HepG2 (cell line): ENCODE measurements around the gene ODAD4. TPM values are rescaled to one million over a fixed set of nuclear protein-coding genes. Genes with fewer than 3 reads are reported as not detected.
A peak's percentile ranks its signal among the peaks of the same experiment; 100 is the strongest.
"Not testable (repeated sequence)": the region's sequence is repeated elsewhere in the genome, so short reads cannot be mapped to it uniquely, and the experiment has no call there.

ENCODE experiments used
- ATAC-seq: fragments of 200-7000 bp; cut with Tn5 transposase; 3 replicates; pipeline ENCODE4 v1.9.1; 2020; ENCODE audit warnings: mild to moderate bottlenecking, moderate library complexity
- BruUV-seq: library from RNA; stranded (reverse); fragments of 400-500 nt; replicated peaks from 2 replicates; lab custom pipeline; 2021; lab: Mats Ljungman, UMichigan
- CTCF ChIA-PET: fragments of 300-600 bp; formaldehyde crosslinking; extraction: SDS; loops from one replicate; lab custom pipeline; 2021; ENCODE audit warnings: low total read pairs, inconsistent platforms, low intra/inter-chr PET ratio; lab: Yijun Ruan, JAX
- POLR2A ChIA-PET: fragments of 350-600 bp; sonication (Branson Sonifier 250); formaldehyde crosslinking; loops from one replicate; lab custom pipeline; 2020; ENCODE audit warnings: antibody characterized with exemption, inconsistent platforms; lab: Yijun Ruan, JAX
- DNase-seq: peaks from one replicate; pipeline ENCODE4 v3.0.0-alpha.2; 2015; ENCODE audit warnings: low spot score
- FAIRE-seq: peaks from 3 replicates; lab custom pipeline; 2011; peaks lifted over from hg19 to GRCh38; lab: Jason Lieb, UNC
- H2AFZ ChIP-seq: one replicate; pipeline ENCODE4 v1.6.1; 2011; ENCODE audit warnings: low read length, inconsistent platforms
- H3K27ac ChIP-seq: fragments of 300-600 bp; 3 replicates; pipeline ENCODE4 v1.8.0; 2011; ENCODE audit warnings: mixed run types, mild to moderate bottlenecking, mixed read lengths, low read length, inconsistent platforms; ENCODE audit not compliant: insufficient read depth; ENCODE audit errors: extremely low read length
- H3K27me3 ChIP-seq, 2 experiments: fragments of 200-600 bp in 1 of 2; 2 replicates in 1 of 2; 3 replicates in 1 of 2; pipeline versions ENCODE4 v1.6.0 to v1.8.0; 2011; ENCODE audit warnings: low read length in 2 of 2, mild to moderate bottlenecking in 2 of 2, moderate library complexity in 2 of 2, inconsistent platforms in 1 of 2; ENCODE audit not compliant: insufficient read depth in 2 of 2, control insufficient read depth in 1 of 2
- H3K36me3 ChIP-seq, 2 experiments: fragments of 200-600 bp in 1 of 2; replicated peaks in 1 of 2; 2 replicates in 1 of 2; 3 replicates in 1 of 2; pipeline versions ENCODE4 v1.5.1 to v1.8.0; 2011; ENCODE audit warnings: low read length in 2 of 2, inconsistent platforms in 1 of 2; ENCODE audit not compliant: insufficient read depth in 2 of 2, control insufficient read depth in 1 of 2
- H3K4me1 ChIP-seq: 2 replicates; pipeline ENCODE4 v1.5.1; 2012; ENCODE audit warnings: low read length, inconsistent platforms; ENCODE audit not compliant: insufficient read depth
- H3K4me2 ChIP-seq: 2 replicates; pipeline ENCODE4 v1.6.0; 2011; ENCODE audit warnings: low read depth, low read length, inconsistent platforms
- H3K4me3 ChIP-seq, 3 experiments: fragments of 200-600 bp in 1 of 3; sonication (generic), shearing (Covaris generic) in 1 of 3; replicated peaks in 1 of 3; 2 replicates each; pipeline ENCODE4 v1.5.1; 2011 to 2016; ENCODE audit warnings: low read length in 3 of 3, inconsistent platforms in 2 of 3, low read depth in 2 of 3, mild to moderate bottlenecking in 2 of 3, control low read depth in 1 of 3, mixed read lengths in 1 of 3; ENCODE audit not compliant: insufficient read depth in 1 of 3
- H3K79me2 ChIP-seq: one replicate; pipeline ENCODE4 v1.6.1; 2011; ENCODE audit warnings: low read length, inconsistent platforms; ENCODE audit not compliant: insufficient read depth
- H3K9ac ChIP-seq: 2 replicates; pipeline ENCODE4 v1.6.0; 2011; ENCODE audit warnings: mild to moderate bottlenecking, low read depth, low read length, inconsistent platforms; ENCODE audit not compliant: insufficient read depth
- H3K9me3 ChIP-seq: 2 replicates; pipeline ENCODE4 v1.5.1; 2012; ENCODE audit warnings: mild to moderate bottlenecking, low read length
- H4K20me1 ChIP-seq: 2 replicates; pipeline ENCODE4 v1.6.0; 2011; ENCODE audit warnings: inconsistent platforms, mild to moderate bottlenecking, low read length, moderate library complexity; ENCODE audit not compliant: insufficient read depth
- ZBTB38 ChIP-seq: sonication (generic); formaldehyde crosslinking; IDR thresholded peaks from 2 replicates; pipeline ENCODE4 v1.5.1; 2020; ENCODE audit warnings: mild to moderate bottlenecking, missing genetic modification reagents
- whole genome bisulfite sequencing: methylation state at CpG from one replicate; pipeline ENCODE4 v1.1.6; 2017; ENCODE audit warnings: low lambda C conversion rate; 5-methylcytosine and 5-hydroxymethylcytosine counted together
- in situ Hi-C: cut with HindIII; loops from 2 replicates; pipeline ENCODE4 v1.10.0; 2017; ENCODE audit warnings: low pct_unique_long_range_greater_than_20kb; ENCODE audit not compliant: extremely low pct_ligation_motif_present
- intact Hi-C: fragments of 100-400 bp; cut with micrococcal nuclease; formaldehyde crosslinking; loops from one replicate; pipeline ENCODE4 v1.10.0; 2022; ENCODE audit not compliant: unreplicated experiment
- polyA plus RNA-seq, 8 experiments: library from polyadenylated mRNA; depleted of rRNA in 3 of 8; stranded (reverse) in 7 of 8; unstranded in 1 of 8; fragments of >200 nt; fragmentation: Illumina TruSeq in 4 of 8; extraction: Trizol in 4 of 8; gene quantifications; 2 replicates each; pipeline versions ENCODE4 v1.2.1 to v1.2.3, GENCODE V29; 2011 to 2016; ENCODE audit warnings: low read depth in 4 of 8, missing spikeins in 1 of 8, mixed read lengths in 1 of 8; ENCODE audit not compliant: insufficient read depth in 1 of 8
- total RNA-seq, 5 experiments: library from RNA; depleted of rRNA; stranded (reverse); fragments of >200 nt; fragmentation: Illumina TruSeq; extraction: Trizol; gene quantifications; 2 replicates each; pipeline ENCODE4 v1.2.3, GENCODE V29; 2016; ENCODE audit warnings: low read depth in 1 of 5

ODAD4 gene
- total and polyA plus RNA-seq, 2 of the 13 experiments (the other 11 are each of a cell fraction or from before 2014, with no cell fraction given) = 0.48 to 0.53 TPM

- Histone ChIP-seq H3K4me2 (peak overlapping the region; percentile 14; the same call in 1 of the 2 replicates), H3K4me1 (peaks cover 81% of the 10 kb centered on the region), H3K79me2 (peaks cover 91% of the 10 kb centered on the region), H4K20me1 (peaks cover 18% of the 10 kb centered on the region), H3K36me3 (peaks cover 4 to 29% of the 10 kb centered on the region in 2 experiments)
- BruUV-seq, H3K27me3 ChIP-seq, H3K27ac ChIP-seq, ATAC-seq, CTCF ChIA-PET, DNase-seq, FAIRE-seq, intact Hi-C loops, H2AFZ ChIP-seq, H3K9me3 ChIP-seq, H3K4me3 ChIP-seq, H3K9ac ChIP-seq, in situ Hi-C loops: not testable (repeated sequence)
- 95% methylated on average over 12 of the region's 12 CpGs for WGBS
- POLR2A ChIA-PET = interaction anchor here (0.6 to 7.5 kb wide), 4 partner anchors 11 to 48 kb away, joined by 3 to 180 read pairs (median 5); partner anchors contain the start of gene CNP
- TF ChIP-seq ZBTB38 (CRISPR knock-in tag) = peak; percentile 55; the same call in 1 of the 2 replicates
Observed at GRCh38 chr17:42013740-42014139, 83.3 kb downstream of the ODAD4 start.

Other genes with a start within 250 kb of the ODAD4 start
- gene EIF1, start 241.7 kb upstream of the ODAD4 start, total RNA-seq (2016; rRNA removed; fragmentation: Illumina TruSeq; extraction: Trizol) = 147 and 199 TPM in 2 replicates
- gene EIF1, start 241.7 kb upstream of the ODAD4 start, polyA plus RNA-seq (2011; rRNA removed) = 388 and 517 TPM in 2 replicates
- gene GAST, start 218.3 kb upstream of the ODAD4 start, total RNA-seq (2016; rRNA removed; fragmentation: Illumina TruSeq; extraction: Trizol) = 0.42 TPM in 1 of 2 replicates, not detected in the other
- 0.32 and 0.65 TPM in 2 replicates for gene GAST, start 218.3 kb upstream of the ODAD4 start, polyA plus RNA-seq (2011; rRNA removed)
- gene HAP1, start 196.0 kb upstream of the ODAD4 start, total RNA-seq (2016; rRNA removed; fragmentation: Illumina TruSeq; extraction: Trizol) = 0.07 and 0.08 TPM in 2 replicates
- gene HAP1, start 196.0 kb upstream of the ODAD4 start, polyA plus RNA-seq (2011; rRNA removed) = 0.07 and 0.30 TPM in 2 replicates
- 20.6 and 20.9 TPM in 2 replicates for gene JUP, start 143.9 kb upstream of the ODAD4 start, total RNA-seq (2016; rRNA removed; fragmentation: Illumina TruSeq; extraction: Trizol)
- gene JUP, start 143.9 kb upstream of the ODAD4 start, polyA plus RNA-seq (2011; rRNA removed) = 12.1 and 21.4 TPM in 2 replicates
- 13.5 and 37.1 TPM in 2 replicates for gene P3H4, start 118.7 kb upstream of the ODAD4 start, total RNA-seq (2016; rRNA removed; fragmentation: Illumina TruSeq; extraction: Trizol)
- gene P3H4, start 118.7 kb upstream of the ODAD4 start, polyA plus RNA-seq (2011; rRNA removed) = 50.6 and 54.9 TPM in 2 replicates
- 46.5 and 149 TPM in 2 replicates for gene FKBP10, start 117.6 kb upstream of the ODAD4 start, total RNA-seq (2016; rRNA removed; fragmentation: Illumina TruSeq; extraction: Trizol)
- 543 and 573 TPM in 2 replicates for gene FKBP10, start 117.6 kb upstream of the ODAD4 start, polyA plus RNA-seq (2011; rRNA removed)
- gene NT5C3B, start 94.4 kb upstream of the ODAD4 start, total RNA-seq (2016; rRNA removed; fragmentation: Illumina TruSeq; extraction: Trizol) = 92.1 and 104 TPM in 2 replicates
- 119 and 126 TPM in 2 replicates for gene NT5C3B, start 94.4 kb upstream of the ODAD4 start, polyA plus RNA-seq (2011; rRNA removed)
- 0.04 TPM in 1 of 2 replicates, not detected in the other for gene KLHL10, start 92.8 kb upstream of the ODAD4 start, total RNA-seq (2016; rRNA removed; fragmentation: Illumina TruSeq; extraction: Trizol)
- 0.05 and 0.08 TPM in 2 replicates for gene KLHL10, start 92.8 kb upstream of the ODAD4 start, polyA plus RNA-seq (2011; rRNA removed)
- 27.5 and 37.1 TPM in 2 replicates for gene KLHL11, start 65.2 kb upstream of the ODAD4 start, total RNA-seq (2016; rRNA removed; fragmentation: Illumina TruSeq; extraction: Trizol)
- 7.4 and 7.7 TPM in 2 replicates for gene KLHL11, start 65.2 kb upstream of the ODAD4 start, polyA plus RNA-seq (2011; rRNA removed)
- gene ACLY, start 11.7 kb upstream of the ODAD4 start, total RNA-seq (2016; rRNA removed; fragmentation: Illumina TruSeq; extraction: Trizol) = 218 and 277 TPM in 2 replicates
- 111 and 143 TPM in 2 replicates for gene ACLY, start 11.7 kb upstream of the ODAD4 start, polyA plus RNA-seq (2011; rRNA removed)
- 161 and 170 TPM in 2 replicates for gene CNP, start 36.2 kb downstream of the ODAD4 start, total RNA-seq (2016; rRNA removed; fragmentation: Illumina TruSeq; extraction: Trizol)
- gene CNP, start 36.2 kb downstream of the ODAD4 start, polyA plus RNA-seq (2011; rRNA removed) = 97.2 and 105 TPM in 2 replicates
- gene DNAJC7, start 86.8 kb downstream of the ODAD4 start, total RNA-seq (2016; rRNA removed; fragmentation: Illumina TruSeq; extraction: Trizol) = 132 and 179 TPM in 2 replicates
- 47.7 and 54.7 TPM in 2 replicates for gene DNAJC7, start 86.8 kb downstream of the ODAD4 start, polyA plus RNA-seq (2011; rRNA removed)
- gene NKIRAS2, start 89.5 kb downstream of the ODAD4 start, total RNA-seq (2016; rRNA removed; fragmentation: Illumina TruSeq; extraction: Trizol) = 26.8 and 27.9 TPM in 2 replicates
- 42.0 and 48.5 TPM in 2 replicates for gene NKIRAS2, start 89.5 kb downstream of the ODAD4 start, polyA plus RNA-seq (2011; rRNA removed)
- 0.83 and 1.1 TPM in 2 replicates for gene C17orf113, start 120.0 kb downstream of the ODAD4 start, total RNA-seq (2016; rRNA removed; fragmentation: Illumina TruSeq; extraction: Trizol)
- gene C17orf113, start 120.0 kb downstream of the ODAD4 start, polyA plus RNA-seq (2011; rRNA removed) = 0.87 and 1.4 TPM in 2 replicates
- 2.3 TPM in 2 replicates for gene ZNF385C, start 167.9 kb downstream of the ODAD4 start, total RNA-seq (2016; rRNA removed; fragmentation: Illumina TruSeq; extraction: Trizol)
- gene ZNF385C, start 167.9 kb downstream of the ODAD4 start, polyA plus RNA-seq (2011; rRNA removed) = 5.8 and 6.1 TPM in 2 replicates
- gene DHX58, start 182.1 kb downstream of the ODAD4 start, total RNA-seq (2016; rRNA removed; fragmentation: Illumina TruSeq; extraction: Trizol) = 3.9 and 6.7 TPM in 2 replicates
- 7.8 and 13.5 TPM in 2 replicates for gene DHX58, start 182.1 kb downstream of the ODAD4 start, polyA plus RNA-seq (2011; rRNA removed)
- gene KAT2A, start 190.8 kb downstream of the ODAD4 start, total RNA-seq (2016; rRNA removed; fragmentation: Illumina TruSeq; extraction: Trizol) = 20.2 and 29.1 TPM in 2 replicates
- 90.4 and 126 TPM in 2 replicates for gene KAT2A, start 190.8 kb downstream of the ODAD4 start, polyA plus RNA-seq (2011; rRNA removed)
- 0.13 and 0.24 TPM in 2 replicates for gene HSPB9, start 192.2 kb downstream of the ODAD4 start, total RNA-seq (2016; rRNA removed; fragmentation: Illumina TruSeq; extraction: Trizol)
- 0.05 and 0.31 TPM in 2 replicates for gene HSPB9, start 192.2 kb downstream of the ODAD4 start, polyA plus RNA-seq (2011; rRNA removed)
- 110 and 136 TPM in 2 replicates for gene RAB5C, start 224.4 kb downstream of the ODAD4 start, total RNA-seq (2016; rRNA removed; fragmentation: Illumina TruSeq; extraction: Trizol)
- gene RAB5C, start 224.4 kb downstream of the ODAD4 start, polyA plus RNA-seq (2011; rRNA removed) = 123 and 129 TPM in 2 replicates